MCF 10A (cell line): ENCODE data around the gene ETV5. TPM values are rescaled to one million over a fixed set of nuclear protein-coding genes. Genes with fewer than 3 reads are reported as not detected.

Experiments
- BruUV-seq: library from RNA; stranded (reverse); fragments of 400-500 nt; replicated peaks from 2 replicates; lab custom pipeline; 2021; lab: Mats Ljungman, UMichigan
- CTCF ChIA-PET: fragments of 300-600 bp; sonication (Branson Sonifier 250); formaldehyde crosslinking; extraction: SDS; loops from one replicate; lab custom pipeline; 2021; ENCODE audit warnings: antibody characterized with exemption, inconsistent platforms; lab: Yijun Ruan, JAX
- POLR2A ChIA-PET: fragments of 300-600, 350-650 bp; sonication (Branson Sonifier 250); formaldehyde crosslinking; extraction: SDS; loops from one replicate; lab custom pipeline; 2020; ENCODE audit warnings: antibody characterized with exemption, inconsistent platforms; lab: Yijun Ruan, JAX
- DNase-seq: peaks from one replicate; pipeline ENCODE4 v3.0.0-alpha.2; 2018; ENCODE audit not compliant: unreplicated experiment
- H3K27ac Mint-ChIP-seq: one replicate; pipeline ENCODE4 v1.8.0; 2022; ENCODE audit warnings: mild to moderate bottlenecking, low read depth, mixed read lengths; ENCODE audit not compliant: unreplicated experiment
- H3K27me3 Mint-ChIP-seq: one replicate; pipeline ENCODE4 v1.8.0; 2022; ENCODE audit warnings: mixed read lengths; ENCODE audit not compliant: insufficient read depth, unreplicated experiment
- H3K36me3 Mint-ChIP-seq: one replicate; pipeline ENCODE4 v1.8.0; 2022; ENCODE audit warnings: mild to moderate bottlenecking, moderate library complexity, mixed read lengths; ENCODE audit not compliant: insufficient read depth, unreplicated experiment
- H3K4me1 Mint-ChIP-seq: one replicate; pipeline ENCODE4 v1.8.0; 2022; ENCODE audit warnings: mixed read lengths; ENCODE audit not compliant: insufficient read depth, unreplicated experiment
- H3K4me3 Mint-ChIP-seq: one replicate; pipeline ENCODE4 v1.8.0; 2022; ENCODE audit warnings: mild to moderate bottlenecking, moderate library complexity, mixed read lengths; ENCODE audit not compliant: unreplicated experiment
- H3K9me3 Mint-ChIP-seq: one replicate; pipeline ENCODE4 v1.8.0; 2022; ENCODE audit warnings: mixed read lengths; ENCODE audit not compliant: unreplicated experiment
- intact Hi-C: fragments of 100-400 bp; cut with micrococcal nuclease; formaldehyde crosslinking; loops from 2 replicates; pipeline ENCODE4 v1.14.1; 2022
- total RNA-seq: library from RNA; stranded (reverse); gene quantifications from 2 replicates; pipeline ENCODE4 v1.2.3, GENCODE V29; 2022
- TF ChIP-seq, protein P1 (sequence below): fragments of 200-600 bp; IDR thresholded peaks from one replicate; pipeline ENCODE4 v1.8.0; 2022; ENCODE audit warnings: antibody characterized with exemption, mild to moderate bottlenecking; ENCODE audit not compliant: unreplicated experiment

Gene ETV5
- total RNA-seq, 1 experiment from 2014 or later = 93.0 TPM

GRCh38 chr3:186088335-186088734 lies 20.6 kb downstream of the ETV5 start:
- POLR2A ChIA-PET = interaction anchor here (0.5 to 1.5 kb wide), 2 partner anchors 11 to 700 kb away, joined by 3 read pairs; no protein-coding TSS in a partner anchor
- TF ChIP-seq, protein P1, sequence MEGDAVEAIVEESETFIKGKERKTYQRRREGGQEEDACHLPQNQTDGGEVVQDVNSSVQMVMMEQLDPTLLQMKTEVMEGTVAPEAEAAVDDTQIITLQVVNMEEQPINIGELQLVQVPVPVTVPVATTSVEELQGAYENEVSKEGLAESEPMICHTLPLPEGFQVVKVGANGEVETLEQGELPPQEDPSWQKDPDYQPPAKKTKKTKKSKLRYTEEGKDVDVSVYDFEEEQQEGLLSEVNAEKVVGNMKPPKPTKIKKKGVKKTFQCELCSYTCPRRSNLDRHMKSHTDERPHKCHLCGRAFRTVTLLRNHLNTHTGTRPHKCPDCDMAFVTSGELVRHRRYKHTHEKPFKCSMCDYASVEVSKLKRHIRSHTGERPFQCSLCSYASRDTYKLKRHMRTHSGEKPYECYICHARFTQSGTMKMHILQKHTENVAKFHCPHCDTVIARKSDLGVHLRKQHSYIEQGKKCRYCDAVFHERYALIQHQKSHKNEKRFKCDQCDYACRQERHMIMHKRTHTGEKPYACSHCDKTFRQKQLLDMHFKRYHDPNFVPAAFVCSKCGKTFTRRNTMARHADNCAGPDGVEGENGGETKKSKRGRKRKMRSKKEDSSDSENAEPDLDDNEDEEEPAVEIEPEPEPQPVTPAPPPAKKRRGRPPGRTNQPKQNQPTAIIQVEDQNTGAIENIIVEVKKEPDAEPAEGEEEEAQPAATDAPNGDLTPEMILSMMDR = no peak
- CTCF ChIA-PET = no interaction called here
- no peak for DNase-seq
- BruUV-seq = no TSS peak
- Mint-ChIP-seq H3K27ac (peak overlapping the region; percentile 14), H3K9me3 (no peaks in the 10 kb centered on the region), H3K36me3 (peaks cover 57% of the 10 kb centered on the region), H3K27me3 (no peaks in the 10 kb centered on the region), H3K4me3 (no peak overlapping the region), H3K4me1 (peaks cover 6% of the 10 kb centered on the region)
- intact Hi-C loops = no loop called here

DNA sequence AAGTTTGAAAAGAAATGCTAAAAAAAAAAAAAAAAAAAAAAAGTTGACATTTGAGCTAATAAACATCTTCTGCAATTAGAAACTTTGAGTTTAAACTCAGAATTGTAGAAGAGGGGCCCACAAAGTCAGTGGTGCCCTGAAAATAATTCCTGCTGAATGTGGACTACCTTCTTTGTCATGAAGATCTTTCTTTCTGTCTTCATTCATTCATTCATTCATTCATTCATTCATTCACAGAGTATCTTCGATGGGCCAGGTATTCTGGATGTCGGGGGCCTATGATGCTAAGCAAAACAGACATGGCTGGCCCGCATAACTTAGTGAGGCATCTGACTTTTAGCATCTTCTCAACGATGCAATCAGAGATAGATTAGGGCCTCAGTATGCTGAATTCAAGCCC lies 24.6 kb downstream of the ETV5 start:
- Mint-ChIP-seq H3K27me3 (no peaks in the 10 kb centered on the region), H3K9me3 (no peaks in the 10 kb centered on the region), H3K4me3 (no peak overlapping the region), H3K36me3 (peaks cover 56% of the 10 kb centered on the region), H3K4me1 (no peaks in the 10 kb centered on the region), H3K27ac (no peak overlapping the region)
- DNase-seq = no peak
- no TSS peak for BruUV-seq
- CTCF ChIA-PET = interaction anchor here (0.6 kb wide), 1 partner anchor 429 kb away, joined by 4 read pairs; no protein-coding TSS in a partner anchor
- TF ChIP-seq, protein P1 = no peak
- intact Hi-C loops = no loop called here
- POLR2A ChIA-PET = no interaction called here

DNA sequence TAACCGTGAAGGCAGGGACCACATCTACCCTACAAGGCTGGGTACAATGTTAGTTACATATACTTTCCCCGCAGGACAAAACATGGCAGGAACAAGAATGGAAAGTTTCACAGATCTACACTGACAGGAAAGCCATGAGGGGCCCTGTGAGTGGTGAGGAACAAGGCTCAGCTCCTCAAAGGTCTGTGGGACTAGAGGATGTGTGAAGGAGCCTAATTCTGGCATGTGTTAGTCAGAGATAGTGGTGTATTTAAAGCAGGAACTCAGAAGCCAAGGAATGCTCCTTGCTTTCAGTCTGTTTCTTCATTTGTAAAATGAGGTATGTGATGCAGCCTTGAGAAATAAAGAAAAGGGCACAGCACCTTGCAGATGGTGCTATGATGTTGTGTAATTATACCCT lies 25.1 kb downstream of the ETV5 start:
- ChIA-PET POLR2A (interaction anchor here (0.7 kb wide), 2 partner anchors 26 to 478 kb away, joined by 3 read pairs; no protein-coding TSS in a partner anchor), CTCF (no interaction called here)
- TF ChIP-seq, protein P1 = no peak
- BruUV-seq = no TSS peak
- intact Hi-C loops = no loop called here
- no peaks in the 10 kb centered on the region for H3K27me3 Mint-ChIP-seq
- H3K36me3 Mint-ChIP-seq = peaks cover 56% of the 10 kb centered on the region
- no peak overlapping the region for H3K27ac Mint-ChIP-seq
- no peak for DNase-seq
- no peaks in the 10 kb centered on the region for H3K9me3 Mint-ChIP-seq
- H3K4me1 Mint-ChIP-seq = no peaks in the 10 kb centered on the region
- no peak overlapping the region for H3K4me3 Mint-ChIP-seq

GRCh38 chr3:186082150-186082549 lies 26.7 kb downstream of the ETV5 start:
- no peak overlapping the region for H3K4me3 Mint-ChIP-seq
- TF ChIP-seq, protein P1 = no peak
- H3K27me3 Mint-ChIP-seq = no peaks in the 10 kb centered on the region
- ChIA-PET CTCF (interaction anchor here (0.6 to 1.1 kb wide), 3 partner anchors 13 to 483 kb away, joined by 3 read pairs; no protein-coding TSS in a partner anchor), POLR2A (interaction anchor here (1.7 kb wide), 1 partner anchor 23 kb away, joined by 5 read pairs; no protein-coding TSS in a partner anchor)
- H3K36me3 Mint-ChIP-seq = peaks cover 52% of the 10 kb centered on the region
- H3K27ac Mint-ChIP-seq = no peak overlapping the region
- DNase-seq = no peak
- H3K9me3 Mint-ChIP-seq = no peaks in the 10 kb centered on the region
- intact Hi-C loops = no loop called here
- no TSS peak for BruUV-seq
- no peaks in the 10 kb centered on the region for H3K4me1 Mint-ChIP-seq
